Hepatocyte (in vitro differentiated cells): ENCODE results near the gene CUX1. TPM values are rescaled to one million over a fixed set of nuclear protein-coding genes. Genes with fewer than 3 reads are reported as not detected.
A peak's percentile ranks its signal among the peaks of the same experiment; 100 is the strongest.
"Not testable (repeated sequence)": the region's sequence is repeated elsewhere in the genome, so short reads cannot be mapped to it uniquely, and the experiment has no call there.

Experiments used
- DNase-seq: peaks from one replicate; pipeline ENCODE4 v3.0.0-alpha.2; 2016; ENCODE audit warnings: low spot score
- H2AFZ ChIP-seq: fragments of 200-600 bp; sonication (generic); 2 replicates; pipeline ENCODE4 v1.6.0; 2016; ENCODE audit warnings: antibody characterized with exemption, mild to moderate bottlenecking
- H3K27ac ChIP-seq: fragments of 200-600 bp; sonication (generic); 2 replicates; pipeline ENCODE4 v1.5.1; 2016; ENCODE audit warnings: mild to moderate bottlenecking
- H3K27me3 ChIP-seq: fragments of 200-600 bp; sonication (generic); 2 replicates; pipeline ENCODE4 v1.6.1; 2016
- H3K36me3 ChIP-seq: fragments of 200-600 bp; sonication (generic); replicated peaks from 2 replicates; pipeline ENCODE4 v1.5.1; 2016; ENCODE audit warnings: low read depth; ENCODE audit not compliant: insufficient read depth
- H3K4me1 ChIP-seq: fragments of 200-600 bp; sonication (generic); 2 replicates; pipeline ENCODE4 v1.5.1; 2016; ENCODE audit warnings: mild to moderate bottlenecking, moderate library complexity; ENCODE audit not compliant: insufficient read depth
- H3K4me2 ChIP-seq: fragments of 200-600 bp; sonication (generic); 2 replicates; pipeline ENCODE4 v1.6.0; 2016
- H3K4me3 ChIP-seq: fragments of 200-600 bp; sonication (generic); 2 replicates; pipeline ENCODE4 v1.5.1; 2016; ENCODE audit warnings: mild to moderate bottlenecking
- H3K79me2 ChIP-seq: fragments of 200-600 bp; sonication (generic); 2 replicates; pipeline ENCODE4 v1.6.0; 2017; ENCODE audit warnings: mild to moderate bottlenecking
- H3K9me2 ChIP-seq: fragments of 200-600 bp; sonication (generic); replicated peaks from 2 replicates; pipeline ENCODE4 v1.6.0; 2017; ENCODE audit warnings: mild to moderate bottlenecking; ENCODE audit not compliant: insufficient read depth
- H3K9me3 ChIP-seq: fragments of 200-600 bp; sonication (generic); 2 replicates; pipeline ENCODE4 v1.5.1; 2016; ENCODE audit warnings: low read depth, mild to moderate bottlenecking
- H4K20me1 ChIP-seq: fragments of 200-600 bp; sonication (generic); 2 replicates; pipeline ENCODE4 v1.6.0; 2016; ENCODE audit warnings: mild to moderate bottlenecking; ENCODE audit not compliant: insufficient read depth, poor library complexity, severe bottlenecking
- EZH2 ChIP-seq: fragments of 200-600 bp; sonication (generic); IDR thresholded peaks from 2 replicates; pipeline ENCODE4 v1.6.1; 2016; ENCODE audit warnings: antibody characterized with exemption, mild to moderate bottlenecking, borderline replicate concordance
- EZH2phosphoT487 ChIP-seq: fragments of 200-600 bp; sonication (generic); IDR thresholded peaks from one replicate; pipeline ENCODE4 v1.6.1; 2018; ENCODE audit warnings: antibody characterized with exemption, mild to moderate bottlenecking, low read depth, moderate library complexity; ENCODE audit not compliant: unreplicated experiment, severe bottlenecking
- WGBS: methylation state at CpG from one replicate; pipeline ENCODE4 v1.1.6; 2016; ENCODE audit warnings: low lambda C conversion rate; ENCODE audit errors: missing lambda C conversion rate; 5-methylcytosine and 5-hydroxymethylcytosine counted together
- polyA plus RNA-seq: library from polyadenylated mRNA; unstranded; fragments of >200 nt; fragmentation: Nextera tagmentation; extraction: Ambion mirVana; gene quantifications from 2 replicates; pipeline ENCODE4 v1.2.1, GENCODE V29; 2016
- total RNA-seq: library from RNA; depleted of rRNA; stranded (reverse); fragments of >200 nt; gene quantifications from 2 replicates; pipeline ENCODE4 v1.2.3, GENCODE V29; 2014
- TF ChIP-seq, protein P1 (sequence below): fragments of 200-600 bp; sonication (generic); IDR thresholded peaks from 2 replicates; pipeline ENCODE4 v1.5.1; 2016; ENCODE audit warnings: antibody characterized with exemption, mild to moderate bottlenecking; ENCODE audit not compliant: poor library complexity

Gene CUX1
- total and polyA plus RNA-seq, 2 experiments from 2014 or later: 60.1 to 76.8 TPM

GRCh38 chr7:102320601-102321350 is 503.4 kb downstream of the CUX1 start:
- Histone ChIP-seq H3K4me3 (no peak overlapping the region), H3K4me2 (peak overlapping the region; percentile 62)
- WGBS: 90% methylated on average over 26 of the region's 37 CpGs

GRCh38 chr7:102321351-102322201 is 504.1 kb downstream of the CUX1 start:
- H3K4me2 ChIP-seq: peak overlapping the region; percentile 62
- no peak overlapping the region for H3K4me3 ChIP-seq
- no peak overlapping the region for H2AFZ ChIP-seq
- WGBS: 47% methylated on average over 56 of the region's 73 CpGs
- peak; percentile 67 for DNase-seq
- TF ChIP-seq EZH2 (no peak), EZH2phosphoT487 (no peak)
- TF ChIP-seq, protein P1, sequence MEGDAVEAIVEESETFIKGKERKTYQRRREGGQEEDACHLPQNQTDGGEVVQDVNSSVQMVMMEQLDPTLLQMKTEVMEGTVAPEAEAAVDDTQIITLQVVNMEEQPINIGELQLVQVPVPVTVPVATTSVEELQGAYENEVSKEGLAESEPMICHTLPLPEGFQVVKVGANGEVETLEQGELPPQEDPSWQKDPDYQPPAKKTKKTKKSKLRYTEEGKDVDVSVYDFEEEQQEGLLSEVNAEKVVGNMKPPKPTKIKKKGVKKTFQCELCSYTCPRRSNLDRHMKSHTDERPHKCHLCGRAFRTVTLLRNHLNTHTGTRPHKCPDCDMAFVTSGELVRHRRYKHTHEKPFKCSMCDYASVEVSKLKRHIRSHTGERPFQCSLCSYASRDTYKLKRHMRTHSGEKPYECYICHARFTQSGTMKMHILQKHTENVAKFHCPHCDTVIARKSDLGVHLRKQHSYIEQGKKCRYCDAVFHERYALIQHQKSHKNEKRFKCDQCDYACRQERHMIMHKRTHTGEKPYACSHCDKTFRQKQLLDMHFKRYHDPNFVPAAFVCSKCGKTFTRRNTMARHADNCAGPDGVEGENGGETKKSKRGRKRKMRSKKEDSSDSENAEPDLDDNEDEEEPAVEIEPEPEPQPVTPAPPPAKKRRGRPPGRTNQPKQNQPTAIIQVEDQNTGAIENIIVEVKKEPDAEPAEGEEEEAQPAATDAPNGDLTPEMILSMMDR: no peak
- no peaks in the 10 kb centered on the region for H3K9me3 ChIP-seq
- no peaks in the 10 kb centered on the region for H3K79me2 ChIP-seq
- H3K27me3 ChIP-seq: no peaks in the 10 kb centered on the region
- H3K27ac ChIP-seq: no peak overlapping the region
- no peaks in the 10 kb centered on the region for H4K20me1 ChIP-seq
- H3K9me2 ChIP-seq: no peaks in the 10 kb centered on the region
- no peaks in the 10 kb centered on the region for H3K36me3 ChIP-seq
- H3K4me1 ChIP-seq: no peaks in the 10 kb centered on the region

More at GRCh38 chr7:102320601-102321350, 503.4 kb downstream of the CUX1 start:
- Histone ChIP-seq H3K9me3 (no peaks in the 10 kb centered on the region), H2AFZ (no peak overlapping the region), H3K79me2 (no peaks in the 10 kb centered on the region), H3K36me3 (no peaks in the 10 kb centered on the region), H3K9me2 (no peaks in the 10 kb centered on the region), H3K27ac (no peak overlapping the region), H3K4me1 (no peaks in the 10 kb centered on the region), H4K20me1 (no peaks in the 10 kb centered on the region), H3K27me3 (no peaks in the 10 kb centered on the region)
- no peak for TF ChIP-seq EZH2phosphoT487
- no peak for DNase-seq

GRCh38 chr7:102322202-102322715 is 504.8 kb downstream of the CUX1 start:
- Histone ChIP-seq H3K36me3 (no peaks in the 10 kb centered on the region), H3K9me2 (no peaks in the 10 kb centered on the region), H3K27me3 (no peaks in the 10 kb centered on the region), H3K4me3 (no peak overlapping the region), H3K4me2 (no peak overlapping the region), H2AFZ (no peak overlapping the region), H3K79me2 (no peaks in the 10 kb centered on the region), H3K27ac (no peak overlapping the region), H3K4me1 (no peaks in the 10 kb centered on the region), H4K20me1 (no peaks in the 10 kb centered on the region), H3K9me3 (no peaks in the 10 kb centered on the region)
- DNase-seq: no peak
- TF ChIP-seq EZH2phosphoT487: no peak
- TF ChIP-seq, protein P1: no peak
- TF ChIP-seq EZH2: no peak
- 94% methylated on average over 3 of the region's 8 CpGs for WGBS

DNA sequence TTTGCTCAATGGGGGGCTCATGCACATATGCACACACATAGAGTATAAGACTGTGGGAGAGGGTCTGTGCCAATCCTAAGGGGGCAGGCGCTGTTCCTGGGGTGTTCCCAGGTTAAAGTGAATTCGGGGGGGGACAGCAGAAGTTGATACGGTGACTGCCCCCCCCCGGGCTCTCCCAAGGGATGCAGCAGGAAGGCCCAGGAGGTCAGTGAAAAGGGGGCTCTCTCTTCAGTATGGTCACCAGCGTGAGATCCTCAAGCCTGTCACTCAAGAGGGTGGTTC is 506.4 kb downstream of the CUX1 start:
- H3K4me3 ChIP-seq: no peak overlapping the region
- H3K9me2 ChIP-seq: no peaks in the 10 kb centered on the region
- TF ChIP-seq EZH2phosphoT487: no peak
- TF ChIP-seq EZH2: no peak
- TF ChIP-seq, protein P1: no peak
- H3K9me3 ChIP-seq: no peaks in the 10 kb centered on the region
- no peaks in the 10 kb centered on the region for H4K20me1 ChIP-seq
- no peaks in the 10 kb centered on the region for H3K4me1 ChIP-seq
- H3K4me2 ChIP-seq: no peak overlapping the region
- no peak overlapping the region for H3K27ac ChIP-seq
- no peak for DNase-seq
- 90% methylated on average over 5 of the region's 5 CpGs for WGBS
- H3K27me3 ChIP-seq: no peaks in the 10 kb centered on the region
- H3K79me2 ChIP-seq: no peaks in the 10 kb centered on the region
- H2AFZ ChIP-seq: no peak overlapping the region
- H3K36me3 ChIP-seq: no peaks in the 10 kb centered on the region

- H3K36me3 ChIP-seq, DNase-seq, H3K4me2 ChIP-seq, H2AFZ ChIP-seq, H3K4me3 ChIP-seq, H3K4me1 ChIP-seq, H4K20me1 ChIP-seq, H3K27ac ChIP-seq, H3K9me2 ChIP-seq, H3K27me3 ChIP-seq, H3K9me3 ChIP-seq, H3K79me2 ChIP-seq: not testable (repeated sequence)
- WGBS: 92% methylated on average over 11 of the region's 11 CpGs
Measured at GRCh38 chr7:102325106-102325505, 507.7 kb downstream of the CUX1 start.
